RWPE1 (cell line): ENCODE data around the gene CNTN5.

Source experiments
- CTCF ChIA-PET: fragments of 350-600 bp; sonication (Branson Sonifier 250); formaldehyde crosslinking; extraction: SDS; loops from one replicate; lab custom pipeline; 2021; lab: Yijun Ruan, JAX
- POLR2A ChIA-PET: fragments of 400-600 bp; formaldehyde crosslinking; extraction: SDS; loops from one replicate; lab custom pipeline; 2020; ENCODE audit warnings: antibody characterized with exemption; ENCODE audit not compliant: low non-redundant PET; lab: Yijun Ruan, JAX
- DNase-seq: peaks from one replicate; pipeline ENCODE4 v3.0.0; 2012; ENCODE audit warnings: low spot score
- H3K27ac ChIP-seq: fragments of 450-650 bp; 2 replicates; pipeline ENCODE4 v1.5.1; 2017
- CTCF ChIP-seq: fragments of 450-650 bp; conservative IDR thresholded peaks from 2 replicates; pipeline ENCODE4 v1.5.1; 2017; ENCODE audit warnings: low read depth, mild to moderate bottlenecking

CNTN5 gene

GRCh38 chr11:99686838-99687237 lies 666.1 kb downstream of the CNTN5 start:
- TF ChIP-seq CTCF, result no peak
- H3K27ac ChIP-seq, result no peak overlapping the region
- ChIA-PET POLR2A (no interaction called here), CTCF (no interaction called here)
- no peak for DNase-seq

GRCh38 chr11:99687320-99687719 lies 666.6 kb downstream of the CNTN5 start:
- no peak overlapping the region for H3K27ac ChIP-seq
- DNase-seq, result no peak
- ChIA-PET CTCF (interaction anchor here (0.6 kb wide), 1 partner anchor 892 kb away, joined by 5 read pairs; no protein-coding TSS in a partner anchor), POLR2A (no interaction called here)
- no peak for TF ChIP-seq CTCF

GRCh38 chr11:99693941-99694492 lies 673.3 kb downstream of the CNTN5 start:
- no peak overlapping the region for H3K27ac ChIP-seq
- DNase-seq, result peak; percentile 60
- ChIA-PET CTCF (no interaction called here), POLR2A (no interaction called here)
- TF ChIP-seq CTCF, result no peak

- no peak overlapping the region for H3K27ac ChIP-seq
- ChIA-PET CTCF (no interaction called here), POLR2A (no interaction called here)
- no peak for TF ChIP-seq CTCF
- no peak for DNase-seq
Measured at GRCh38 chr11:99695106-99695505, 674.4 kb downstream of the CNTN5 start.

GRCh38 chr11:99706848-99707247 lies 686.1 kb downstream of the CNTN5 start:
- no peak for DNase-seq
- TF ChIP-seq CTCF, result no peak
- no peak overlapping the region for H3K27ac ChIP-seq
- CTCF ChIA-PET, result no interaction called here
- POLR2A ChIA-PET, result no interaction called here

- DNase-seq, result no peak
- CTCF ChIA-PET, result no interaction called here
- POLR2A ChIA-PET, result no interaction called here
- H3K27ac ChIP-seq, result no peak overlapping the region
- no peak for TF ChIP-seq CTCF
Measured at GRCh38 chr11:99708928-99709672, 688.4 kb downstream of the CNTN5 start.
